ENCODE results near the gene MLEC. TPM values are rescaled to one million over a fixed set of nuclear protein-coding genes. Genes with fewer than 3 reads are reported as not detected.

Gene MLEC
- total and polyA plus RNA-seq, 2 experiments from 2014 or later, result 135 to 210 TPM

DNA sequence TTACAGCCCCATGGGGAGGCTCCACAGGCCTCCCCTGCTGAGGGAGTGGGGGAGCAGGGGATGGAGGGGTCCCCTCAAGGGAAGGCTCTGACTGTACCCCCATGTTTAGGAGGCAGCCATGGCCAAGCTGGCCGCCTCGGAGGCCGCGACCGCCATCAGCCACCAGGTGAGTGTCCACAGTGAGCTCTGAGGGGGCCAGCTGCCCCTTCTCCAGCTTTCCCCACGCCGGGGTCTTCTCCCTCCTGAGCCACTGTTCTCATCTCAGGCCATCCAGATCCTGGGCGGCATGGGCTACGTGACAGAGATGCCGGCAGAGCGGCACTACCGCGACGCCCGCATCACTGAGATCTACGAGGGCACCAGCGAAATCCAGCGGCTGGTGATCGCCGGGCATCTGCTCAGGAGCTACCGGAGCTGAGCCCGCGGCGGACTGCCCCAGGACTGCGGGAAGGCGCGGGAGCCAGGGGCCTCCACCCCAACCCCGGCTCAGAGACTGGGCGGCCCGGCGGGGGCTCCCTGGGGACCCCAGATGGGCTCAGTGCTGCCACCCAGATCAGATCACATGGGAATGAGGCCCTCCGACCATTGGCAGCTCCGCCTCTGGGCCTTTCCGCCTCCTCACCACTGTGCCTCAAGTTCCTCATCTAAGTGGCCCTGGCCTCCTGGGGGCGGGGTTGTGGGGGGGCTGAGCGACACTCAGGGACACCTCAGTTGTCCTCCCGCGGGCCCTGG lies 52.2 kb downstream of the MLEC start:
- TF ChIP-seq EZH2 (IDR thresholded peaks at IDR 0.05; ENCODE audit: borderline replicate concordance) (no peak), EZH2phosphoT487 (IDR thresholded peaks at IDR 0.05; ENCODE audit: low read depth, severe bottlenecking, unreplicated experiment) (no peak)
- TF ChIP-seq, protein P1, sequence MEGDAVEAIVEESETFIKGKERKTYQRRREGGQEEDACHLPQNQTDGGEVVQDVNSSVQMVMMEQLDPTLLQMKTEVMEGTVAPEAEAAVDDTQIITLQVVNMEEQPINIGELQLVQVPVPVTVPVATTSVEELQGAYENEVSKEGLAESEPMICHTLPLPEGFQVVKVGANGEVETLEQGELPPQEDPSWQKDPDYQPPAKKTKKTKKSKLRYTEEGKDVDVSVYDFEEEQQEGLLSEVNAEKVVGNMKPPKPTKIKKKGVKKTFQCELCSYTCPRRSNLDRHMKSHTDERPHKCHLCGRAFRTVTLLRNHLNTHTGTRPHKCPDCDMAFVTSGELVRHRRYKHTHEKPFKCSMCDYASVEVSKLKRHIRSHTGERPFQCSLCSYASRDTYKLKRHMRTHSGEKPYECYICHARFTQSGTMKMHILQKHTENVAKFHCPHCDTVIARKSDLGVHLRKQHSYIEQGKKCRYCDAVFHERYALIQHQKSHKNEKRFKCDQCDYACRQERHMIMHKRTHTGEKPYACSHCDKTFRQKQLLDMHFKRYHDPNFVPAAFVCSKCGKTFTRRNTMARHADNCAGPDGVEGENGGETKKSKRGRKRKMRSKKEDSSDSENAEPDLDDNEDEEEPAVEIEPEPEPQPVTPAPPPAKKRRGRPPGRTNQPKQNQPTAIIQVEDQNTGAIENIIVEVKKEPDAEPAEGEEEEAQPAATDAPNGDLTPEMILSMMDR (IDR thresholded peaks at IDR 0.05; ENCODE audit: poor library complexity), result no peak
- Histone ChIP-seq H3K79me2 (no peaks in the 10 kb centered on the region), H3K27ac (no peak overlapping the region), H3K27me3 (no peaks in the 10 kb centered on the region), H2AFZ (no peak overlapping the region), H3K36me3 (replicated peaks; ENCODE audit: insufficient read depth, low read depth) (no peaks in the 10 kb centered on the region), H3K4me2 (no peak overlapping the region), H3K9me3 (ENCODE audit: low read depth) (no peaks in the 10 kb centered on the region), H3K4me3 (no peak overlapping the region), H3K4me1 (ENCODE audit: insufficient read depth) (no peaks in the 10 kb centered on the region), H4K20me1 (ENCODE audit: insufficient read depth, poor library complexity, severe bottlenecking) (no peaks in the 10 kb centered on the region), H3K9me2 (replicated peaks; ENCODE audit: insufficient read depth) (no peaks in the 10 kb centered on the region)
- DNase-seq (ENCODE audit: low spot score), result no peak
- WGBS (ENCODE audit: low lambda C conversion rate, missing lambda C conversion rate), result 96% methylated on average over 37 of the region's 38 CpGs

DNA sequence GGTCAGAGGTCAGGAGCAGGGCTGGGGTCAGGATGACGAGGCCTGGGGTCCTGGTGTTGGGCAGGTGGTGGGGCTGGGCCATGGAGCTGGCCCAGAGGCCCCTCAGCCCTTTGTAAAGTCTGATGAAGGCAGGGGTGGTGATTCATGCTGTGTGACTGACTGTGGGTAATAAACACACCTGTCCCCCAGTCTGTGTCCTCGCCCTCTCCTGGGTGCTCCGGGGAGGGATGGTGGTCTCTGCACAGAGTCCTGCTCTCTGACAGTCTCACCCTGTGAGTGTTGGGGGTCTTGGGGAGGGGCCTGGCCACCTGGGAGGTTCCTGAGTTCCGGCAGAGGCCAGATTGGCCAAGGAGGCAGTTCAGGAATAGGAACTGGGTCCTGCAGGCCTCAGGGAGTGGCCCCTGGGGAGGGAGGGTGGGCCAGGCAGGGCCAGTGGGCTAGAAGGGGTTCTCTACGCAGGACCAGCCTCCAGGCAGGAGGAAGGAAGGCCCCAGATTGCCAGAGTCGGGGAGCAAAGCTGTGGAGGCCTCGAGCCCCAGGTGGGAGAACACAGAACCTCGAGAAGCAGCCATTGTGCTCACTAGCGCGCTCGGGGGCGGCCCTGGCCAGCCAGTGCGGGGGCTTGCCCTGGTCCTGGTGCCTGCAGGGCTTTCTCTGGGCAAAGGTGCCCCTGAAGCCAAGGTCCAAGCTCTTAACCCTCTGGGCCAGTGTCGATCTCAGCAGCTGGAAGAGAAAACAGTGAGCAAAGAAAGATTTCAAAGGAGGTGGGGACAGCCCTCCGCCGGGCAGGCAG lies 53.1 kb downstream of the MLEC start:
- no peaks in the 10 kb centered on the region for H3K9me2 ChIP-seq (replicated peaks; ENCODE audit: insufficient read depth)
- no peak overlapping the region for H3K27ac ChIP-seq
- TF ChIP-seq EZH2 (IDR thresholded peaks at IDR 0.05; ENCODE audit: borderline replicate concordance) (no peak), EZH2phosphoT487 (IDR thresholded peaks at IDR 0.05; ENCODE audit: low read depth, severe bottlenecking, unreplicated experiment) (no peak)
- TF ChIP-seq, protein P1 (IDR thresholded peaks at IDR 0.05; ENCODE audit: poor library complexity), result no peak
- DNase-seq (ENCODE audit: low spot score), result no peak
- no peak overlapping the region for H3K4me3 ChIP-seq
- H3K4me2 ChIP-seq, result no peak overlapping the region
- no peaks in the 10 kb centered on the region for H3K36me3 ChIP-seq (replicated peaks; ENCODE audit: insufficient read depth, low read depth)
- WGBS (ENCODE audit: low lambda C conversion rate, missing lambda C conversion rate), result 87% methylated on average over 15 of the region's 16 CpGs
- H3K9me3 ChIP-seq (ENCODE audit: low read depth), result no peaks in the 10 kb centered on the region
- H2AFZ ChIP-seq, result no peak overlapping the region
- no peaks in the 10 kb centered on the region for H3K4me1 ChIP-seq (ENCODE audit: insufficient read depth)
- H4K20me1 ChIP-seq (ENCODE audit: insufficient read depth, poor library complexity, severe bottlenecking), result no peaks in the 10 kb centered on the region
- no peaks in the 10 kb centered on the region for H3K79me2 ChIP-seq
- no peaks in the 10 kb centered on the region for H3K27me3 ChIP-seq

DNA sequence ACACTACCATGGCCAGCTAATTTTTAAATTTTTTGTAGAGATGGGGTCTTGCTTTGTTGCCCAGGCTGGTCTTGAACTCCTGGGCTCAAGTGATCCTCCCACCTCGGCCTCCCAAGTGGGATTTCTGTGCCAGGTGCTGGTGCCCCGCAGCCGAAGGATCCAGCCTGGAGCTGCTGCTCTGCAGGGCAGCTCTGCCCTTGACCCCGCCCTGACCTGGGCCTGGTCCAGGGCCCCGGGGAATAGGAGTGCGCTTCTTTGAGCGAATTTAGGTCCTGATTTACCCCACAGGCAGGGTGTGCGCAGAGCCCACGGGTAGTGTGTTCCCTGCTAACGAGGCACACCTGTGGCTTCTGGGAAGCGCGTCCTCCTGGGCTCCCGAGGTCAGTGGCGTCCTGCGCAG lies 53.9 kb downstream of the MLEC start:
- no peaks in the 10 kb centered on the region for H3K36me3 ChIP-seq (replicated peaks; ENCODE audit: insufficient read depth, low read depth)
- no peak overlapping the region for H2AFZ ChIP-seq
- no peak for DNase-seq (ENCODE audit: low spot score)
- H3K79me2 ChIP-seq, result no peaks in the 10 kb centered on the region
- no peak overlapping the region for H3K27ac ChIP-seq
- H3K4me1 ChIP-seq (ENCODE audit: insufficient read depth), result no peaks in the 10 kb centered on the region
- H3K9me3 ChIP-seq (ENCODE audit: low read depth), result no peaks in the 10 kb centered on the region
- no peaks in the 10 kb centered on the region for H3K9me2 ChIP-seq (replicated peaks; ENCODE audit: insufficient read depth)
- TF ChIP-seq, protein P1 (IDR thresholded peaks at IDR 0.05; ENCODE audit: poor library complexity), result no peak
- TF ChIP-seq EZH2phosphoT487 (IDR thresholded peaks at IDR 0.05; ENCODE audit: low read depth, severe bottlenecking, unreplicated experiment) (no peak), EZH2 (IDR thresholded peaks at IDR 0.05; ENCODE audit: borderline replicate concordance) (no peak)
- 93% methylated on average over 15 of the region's 15 CpGs for whole genome bisulfite sequencing (ENCODE audit: low lambda C conversion rate, missing lambda C conversion rate)
- no peaks in the 10 kb centered on the region for H4K20me1 ChIP-seq (ENCODE audit: insufficient read depth, poor library complexity, severe bottlenecking)
- H3K4me2 ChIP-seq, result no peak overlapping the region
- no peak overlapping the region for H3K4me3 ChIP-seq
- H3K27me3 ChIP-seq, result no peaks in the 10 kb centered on the region
